NT2/D1 (cell line): ENCODE results near the gene ROBO3.

Experiments used
- SUZ12 ChIP-seq: IDR thresholded peaks from 2 replicates; pipeline ENCODE4 v1.6.1; 2011; ENCODE audit not compliant: insufficient read length, insufficient read depth; ENCODE audit errors: extremely low read depth
- YY1 ChIP-seq: IDR thresholded peaks from 2 replicates; pipeline ENCODE4 v1.6.1; 2011; ENCODE audit not compliant: insufficient read length, insufficient read depth
- ZNF274 ChIP-seq: IDR thresholded peaks from 2 replicates; pipeline ENCODE4 v1.6.1; 2011; ENCODE audit warnings: mild to moderate bottlenecking, low read depth, low read length

- TF ChIP-seq YY1: no peak
- no peak for TF ChIP-seq SUZ12
- TF ChIP-seq ZNF274: no peak
These were observed 6.1 kb upstream of the ROBO3 start for GRCh38 chr11:124859171-124859570.
